Liver (tissue), 9 donors: ENCODE data around the gene TPD52L2. TPM values are rescaled to one million over a fixed set of nuclear protein-coding genes. Genes with fewer than 3 reads are reported as not detected.
"Not testable (repeated sequence)": the region's sequence is repeated elsewhere in the genome, so short reads cannot be mapped to it uniquely, and the experiment has no call there.

ENCODE experiments used
- DNase-seq: peaks from one replicate; pipeline ENCODE4 v3.0.0-alpha.2; 2017; ENCODE audit warnings: low spot score
- H3K27ac ChIP-seq, 2 donors: one replicate each; pipeline ENCODE4 v1.7.0; 2013; ENCODE audit warnings: inconsistent platforms in 2 of 2, low read length in 2 of 2, control low read depth in 1 of 2, low read depth in 1 of 2, mild to moderate bottlenecking in 1 of 2
- H3K27me3 ChIP-seq, 4 donors: one replicate each; pipeline versions ENCODE4 v1.6.1 to v1.7.0; 2013; ENCODE audit warnings: low read length in 3 of 4, inconsistent platforms in 1 of 4, mild to moderate bottlenecking in 1 of 4, moderate library complexity in 1 of 4; ENCODE audit not compliant: control insufficient read depth in 4 of 4, insufficient read depth in 4 of 4
- H3K36me3 ChIP-seq, 4 donors: one replicate each; pipeline versions ENCODE4 v1.6.1 to v1.7.0; 2013; ENCODE audit warnings: low read length in 3 of 4, mild to moderate bottlenecking in 3 of 4, low read depth in 1 of 4, moderate library complexity in 1 of 4; ENCODE audit not compliant: control insufficient read depth in 4 of 4, insufficient read depth in 3 of 4
- H3K4me1 ChIP-seq, 4 donors: one replicate each; pipeline versions ENCODE4 v1.6.1 to v1.7.0; 2013; ENCODE audit warnings: low read length in 3 of 4, mild to moderate bottlenecking in 3 of 4, moderate library complexity in 1 of 4; ENCODE audit not compliant: control insufficient read depth in 4 of 4, insufficient read depth in 4 of 4
- H3K4me3 ChIP-seq, 3 donors: one replicate each; pipeline versions ENCODE4 v1.6.1 to v1.7.0; 2013; ENCODE audit warnings: low read length in 3 of 3, control low read depth in 1 of 3, low read depth in 1 of 3, mild to moderate bottlenecking in 1 of 3
- H3K9ac ChIP-seq, 2 donors: one replicate each; pipeline ENCODE4 v1.7.0; 2013; ENCODE audit warnings: low read length in 2 of 2, mild to moderate bottlenecking in 2 of 2, moderate library complexity in 2 of 2, control low read depth in 1 of 2, low read depth in 1 of 2
- H3K9me3 ChIP-seq, 4 donors: one replicate each; pipeline versions ENCODE4 v1.6.1 to v1.7.0; 2013; ENCODE audit warnings: low read length in 3 of 4; ENCODE audit not compliant: control insufficient read depth in 4 of 4
- ATF3 ChIP-seq: IDR thresholded peaks from 2 replicates; pipeline ENCODE4 v1.6.1; 2016; ENCODE audit warnings: antibody characterized with exemption
- CTCF ChIP-seq: fragments of 150-350 bp; IDR thresholded peaks from 2 replicates; pipeline ENCODE4 v1.5.1; 2017; ENCODE audit warnings: improper control_type of control experiment, low read depth, low read length; ENCODE audit not compliant: missing input control
- EGR1 ChIP-seq, 2 donors: IDR thresholded peaks; 2 replicates each; pipeline ENCODE4 v1.6.1; 2016 to 2018; ENCODE audit warnings: antibody characterized with exemption in 2 of 2, low read depth in 2 of 2
- FOXA1 ChIP-seq: IDR thresholded peaks from 2 replicates; pipeline ENCODE4 v1.6.1; 2016; ENCODE audit warnings: antibody characterized with exemption
- FOXA2 ChIP-seq: IDR thresholded peaks from 2 replicates; pipeline ENCODE4 v1.6.1; 2016; ENCODE audit warnings: antibody characterized with exemption
- HNF4A ChIP-seq, 2 donors: conservative IDR thresholded peaks; 2 replicates each; pipeline ENCODE4 v1.6.1; 2016; ENCODE audit warnings: antibody characterized with exemption in 2 of 2, mild to moderate bottlenecking in 2 of 2
- MAX ChIP-seq: IDR thresholded peaks from 2 replicates; pipeline ENCODE4 v1.6.1; 2016; ENCODE audit warnings: antibody characterized with exemption
- NR2F2 ChIP-seq: IDR thresholded peaks from 2 replicates; pipeline ENCODE4 v1.6.1; 2016; ENCODE audit warnings: antibody characterized with exemption
- REST ChIP-seq: IDR thresholded peaks from 2 replicates; pipeline ENCODE4 v1.6.1; 2016; ENCODE audit warnings: antibody characterized with exemption, mild to moderate bottlenecking
- RXRA ChIP-seq, 2 donors: IDR thresholded peaks; 2 replicates each; pipeline ENCODE4 v1.6.1; 2017 to 2018; ENCODE audit warnings: antibody characterized with exemption in 2 of 2, mild to moderate bottlenecking in 1 of 2
- SP1 ChIP-seq: IDR thresholded peaks from 2 replicates; pipeline ENCODE4 v1.6.1; 2018; ENCODE audit warnings: antibody characterized with exemption, mild to moderate bottlenecking
- YY1 ChIP-seq: IDR thresholded peaks from 2 replicates; pipeline ENCODE4 v1.6.1; 2016; ENCODE audit warnings: antibody characterized with exemption, mild to moderate bottlenecking
- ZBTB33 ChIP-seq: IDR thresholded peaks from 2 replicates; pipeline ENCODE4 v1.6.1; 2016; ENCODE audit warnings: antibody characterized with exemption
- WGBS: extraction: QIAGEN DNeasy Blood & Tissue Kit; methylation state at CpG from one replicate; pipeline ENCODE4 v1.1.7; 2013; 5-methylcytosine and 5-hydroxymethylcytosine counted together
- polyA plus RNA-seq, 2 donors: library from polyadenylated mRNA; stranded (reverse) in 1 of 2; unstranded in 1 of 2; fragments of 200-250 nt in 1 of 2; fragments of >200 nt in 1 of 2; fragmentation: Nextera tagmentation in 1 of 2; extraction: Ambion mirVana in 1 of 2; gene quantifications; one replicate each; pipeline versions ENCODE4 v1.2.1 to v1.2.3, GENCODE V29; 2013 to 2015
- total RNA-seq, 2 donors: library from RNA; depleted of rRNA; stranded (reverse); fragments of >200 nt; gene quantifications; one replicate each; pipeline ENCODE4 v1.2.3, GENCODE V29; 2014
- donor health status: healthy.
- donor health status: healthy.
- donor health status: healthy.
- donor health status: healthy.
- donor health status: healthy.

The TPD52L2 gene
- total and polyA plus RNA-seq, 4 donors: 12.3 to 33.0 (median 28.2) TPM

GRCh38 chr20:63863798-63864544 lies 1.1 kb upstream of the TPD52L2 start (continued):
- no peak for TF ChIP-seq ATF3
- TF ChIP-seq SP1: peak; percentile 52
- TF ChIP-seq HNF4A (conservative IDR thresholded peaks at IDR 0.05): peak in 1 of 2 donors; percentile 38

GRCh38 chr20:63864545-63864977 lies 509 bp upstream of the TPD52L2 start:
- Histone ChIP-seq H3K9me3 (no peaks in the 10 kb centered on the region), H3K27ac (peak overlapping the region; percentile 86 to 89), H3K9ac (peak overlapping the region; percentile 74 to 90), H3K27me3 (no peaks in the 10 kb centered on the region), H3K4me1 (peaks cover 4 to 30% (median 17%) of the 10 kb centered on the region in 4 donors), H3K36me3 (peaks cover 2 to 11% (median 3%) of the 10 kb centered on the region in 4 donors), H3K4me3 (peak overlapping the region; percentile 53 to 70 (median 63))
- TF ChIP-seq NR2F2: peak; percentile 44
- TF ChIP-seq MAX: no peak
- no peak for DNase-seq
- WGBS: under 1% methylated on average over 25 of the region's 25 CpGs

GRCh38 chr20:63867042-63867441 lies 2.0 kb downstream of the TPD52L2 start:
- not testable (repeated sequence) for DNase-seq, H3K4me3 ChIP-seq, H3K9me3 ChIP-seq, H3K27me3 ChIP-seq, H3K27ac ChIP-seq, H3K9ac ChIP-seq
- Histone ChIP-seq H3K4me1 (peaks cover 2 to 25% (median 17%) of the 10 kb centered on the region in 4 donors), H3K36me3 (peaks cover 2 to 19% (median 11%) of the 10 kb centered on the region in 4 donors)
- 97% methylated on average over 13 of the region's 13 CpGs for WGBS

- 97% methylated on average over 5 of the region's 5 CpGs for WGBS
- H3K4me3 ChIP-seq: no peak overlapping the region
- H3K36me3 ChIP-seq: peaks cover 2 to 19% (median 13%) of the 10 kb centered on the region in 4 donors
- H3K27ac ChIP-seq: no peak overlapping the region
- no peak overlapping the region for H3K9ac ChIP-seq
- no peaks in the 10 kb centered on the region for H3K27me3 ChIP-seq
- no peaks in the 10 kb centered on the region for H3K9me3 ChIP-seq
- no peak for TF ChIP-seq REST
- TF ChIP-seq YY1: no peak
- no peak for TF ChIP-seq RXRA (IDR thresholded peaks at IDR 0.05)
- TF ChIP-seq ZBTB33: no peak
- no peak for TF ChIP-seq NR2F2
- TF ChIP-seq FOXA2: no peak
- TF ChIP-seq CTCF: no peak
- no peak for TF ChIP-seq ATF3
- no peak for TF ChIP-seq MAX
- no peak for TF ChIP-seq FOXA1
- no peak for TF ChIP-seq EGR1 (IDR thresholded peaks at IDR 0.05; ENCODE audit: low read depth in 2 of 2)
- peaks cover under 1 to 21% (median 12%) of the 10 kb centered on the region in 4 donors for H3K4me1 ChIP-seq
- DNase-seq: no peak
These were observed 3.2 kb downstream of the TPD52L2 start for GRCh38 chr20:63868264-63868663.
